K562 (cell line): Measurements from ENCODE around the gene DMD. TPM values are rescaled to one million over a fixed set of nuclear protein-coding genes. Genes with fewer than 3 reads are reported as not detected.

Experiments
- ATAC-seq: fragments of 200-7000 bp; cut with Tn5 transposase; 3 replicates; pipeline ENCODE4 v1.9.1; 2020; ENCODE audit warnings: moderate library complexity
- BruUV-seq: library from RNA; stranded (reverse); fragments of 400-500 nt; replicated peaks from 2 replicates; lab custom pipeline; 2021; lab: Mats Ljungman, UMichigan
- CTCF ChIA-PET: fragments of 300-600 bp; formaldehyde crosslinking; extraction: SDS; loops from one replicate; lab custom pipeline; 2021; ENCODE audit warnings: low intra/inter-chr PET ratio; lab: Yijun Ruan, JAX
- POLR2A ChIA-PET: fragments of 300-600, 350-650 bp; sonication (Branson Sonifier 250); formaldehyde crosslinking; extraction: SDS; loops from one replicate; lab custom pipeline; 2021; ENCODE audit warnings: antibody characterized with exemption, inconsistent platforms; lab: Yijun Ruan, JAX
- DNase-seq, 4 experiments: peaks; one replicate each; pipeline versions ENCODE4 v3.0.0 to v3.0.0-alpha.2; 2011 to 2018; ENCODE audit warnings: low spot score in 3 of 4, mixed read lengths in 3 of 4; ENCODE audit errors: extremely low read depth in 1 of 4
- FAIRE-seq: peaks from 2 replicates; lab custom pipeline; 2011; peaks lifted over from hg19 to GRCh38; lab: Jason Lieb, UNC
- H2AFZ ChIP-seq: 2 replicates; pipeline ENCODE4 v1.6.0; 2011; ENCODE audit warnings: low read depth, low read length, control low read depth, inconsistent platforms
- H3K27ac ChIP-seq: fragments of 200-600 bp; 3 replicates; pipeline ENCODE4 v1.8.0; 2011; ENCODE audit warnings: low read depth, mild to moderate bottlenecking, control low read depth, inconsistent platforms, low read length, moderate library complexity, mixed read lengths; ENCODE audit errors: extremely low read depth
- H3K27me3 ChIP-seq, 2 experiments: fragments of 300-600 bp in 1 of 2; 2 replicates in 1 of 2; 3 replicates in 1 of 2; pipeline versions ENCODE4 v1.6.0 to v1.8.0; 2011; ENCODE audit warnings: inconsistent platforms in 2 of 2, low read length in 2 of 2, mild to moderate bottlenecking in 1 of 2, mixed read lengths in 1 of 2, moderate library complexity in 1 of 2; ENCODE audit not compliant: control insufficient read depth in 2 of 2, insufficient read depth in 2 of 2
- H3K36me3 ChIP-seq: fragments of 300-600 bp; 3 replicates; pipeline ENCODE4 v1.8.0; 2011; ENCODE audit warnings: mild to moderate bottlenecking, low read length, inconsistent platforms; ENCODE audit not compliant: control insufficient read depth, insufficient read depth
- H3K4me1 ChIP-seq, 2 experiments: fragments of 200-600 bp in 1 of 2; replicated peaks in 1 of 2; 2 replicates in 1 of 2; 3 replicates in 1 of 2; pipeline versions ENCODE4 v1.5.1 to v1.8.0; 2011; ENCODE audit warnings: inconsistent platforms in 2 of 2, low read length in 2 of 2, mild to moderate bottlenecking in 1 of 2, mixed read lengths in 1 of 2, moderate library complexity in 1 of 2; ENCODE audit not compliant: control insufficient read depth in 2 of 2, insufficient read depth in 2 of 2
- H3K4me2 ChIP-seq: 2 replicates; pipeline ENCODE4 v1.6.1; 2011; ENCODE audit warnings: low read length, control low read depth, inconsistent platforms, mixed read lengths; ENCODE audit not compliant: insufficient read depth
- H3K4me3 ChIP-seq: fragments of 200-600 bp; sonication (generic), shearing (Covaris generic); 2 replicates; pipeline ENCODE4 v1.5.1; 2016; ENCODE audit warnings: control low read depth, inconsistent platforms
- H3K79me2 ChIP-seq: fragments of 200-600 bp; 3 replicates; pipeline ENCODE4 v1.8.0; 2011; ENCODE audit warnings: low read length, inconsistent platforms; ENCODE audit not compliant: control insufficient read depth, insufficient read depth
- H3K9ac ChIP-seq, 2 experiments: 2 replicates each; pipeline versions ENCODE4 v1.6.0 to v1.6.1; 2011; ENCODE audit warnings: low read depth in 2 of 2, low read length in 2 of 2, control low read depth in 1 of 2, inconsistent platforms in 1 of 2, mild to moderate bottlenecking in 1 of 2, mixed read lengths in 1 of 2; ENCODE audit not compliant: insufficient read depth in 1 of 2
- H3K9me1 ChIP-seq: one replicate; pipeline ENCODE4 v1.6.0; 2011; ENCODE audit warnings: inconsistent platforms, mild to moderate bottlenecking, low read length, moderate library complexity; ENCODE audit not compliant: control insufficient read depth, insufficient read depth
- H3K9me3 ChIP-seq: replicated peaks from 2 replicates; pipeline ENCODE4 v1.5.1; 2011; ENCODE audit warnings: low read depth, low read length, inconsistent platforms; ENCODE audit not compliant: control insufficient read depth, insufficient read depth
- H4K20me1 ChIP-seq: replicated peaks from 2 replicates; pipeline ENCODE4 v1.6.1; 2011; ENCODE audit warnings: low read length, inconsistent platforms, mixed read lengths; ENCODE audit not compliant: control insufficient read depth, insufficient read depth
- CEBPG ChIP-seq, 3 experiments: fragments of 200-800 bp in 1 of 3; sonication (Bioruptor generic) in 1 of 3; sonication (generic) in 1 of 3; formaldehyde crosslinking in 1 of 3; IDR thresholded peaks in 2 of 3; conservative IDR thresholded peaks in 1 of 3; 2 replicates each; pipeline versions ENCODE4 v1.6.1 to v1.8.0; 2016 to 2022; ENCODE audit warnings: missing compliant biosample characterization in 2 of 3, missing genetic modification characterization in 2 of 3, mild to moderate bottlenecking in 1 of 3, missing genetic modification reagents in 1 of 3
- GABPB1 ChIP-seq: sonication (generic); formaldehyde crosslinking; IDR thresholded peaks from 2 replicates; pipeline ENCODE4 v1.8.0; 2022; ENCODE audit warnings: mild to moderate bottlenecking, missing genetic modification reagents
- LEF1 ChIP-seq: fragments of 450-650 bp; IDR thresholded peaks from 2 replicates; pipeline ENCODE4 v1.6.1; 2016; ENCODE audit warnings: mild to moderate bottlenecking
- RHOXF2B ChIP-seq: fragments of 250-450 bp; sonication (Bioruptor Pico); conservative IDR thresholded peaks from 2 replicates; pipeline ENCODE4 v1.5.1; 2021
- ZNF76 ChIP-seq: fragments of 250-450 bp; sonication (Bioruptor Pico); IDR thresholded peaks from 2 replicates; pipeline ENCODE4 v1.4.0; 2020; ENCODE audit warnings: mild to moderate bottlenecking, moderate library complexity, borderline replicate concordance
- ZNF764 ChIP-seq: fragments of 250-450 bp; sonication (Bioruptor Pico); IDR thresholded peaks from 2 replicates; pipeline ENCODE4 v1.4.0; 2020; ENCODE audit warnings: low read depth, mild to moderate bottlenecking, moderate library complexity
- WGBS: fragments of 100-300 bp; shearing (Covaris generic); methylation state at CpG from one replicate; pipeline ENCODE4 v1.1.6; 2016; ENCODE audit warnings: low coverage, mixed read lengths; ENCODE audit not compliant: insufficient coverage; ENCODE audit errors: missing lambda C conversion rate; 5-methylcytosine and 5-hydroxymethylcytosine counted together
- in situ Hi-C: fragments of 300-500 bp; cut with MboI; formaldehyde crosslinking; loops from 4 replicates; pipeline ENCODE4 v1.15.0; 2018; ENCODE audit warnings: inconsistent platforms, mixed read lengths
- intact Hi-C: fragments of 100-400 bp; cut with micrococcal nuclease; formaldehyde crosslinking; loops from 2 replicates; pipeline ENCODE4 v1.14.2; 2022
- polyA plus RNA-seq, 8 experiments: library from polyadenylated mRNA; depleted of rRNA in 4 of 8; stranded (reverse) in 5 of 8; unstranded in 3 of 8; fragments of >200 nt; fragmentation: Nextera tagmentation in 2 of 8; fragmentation: Illumina TruSeq in 1 of 8; extraction: Ambion mirVana in 2 of 8; extraction: Trizol in 1 of 8; gene quantifications; 2 replicates each; pipeline versions ENCODE4 v1.2.1 to v1.2.3, GENCODE V29; 2011 to 2014; ENCODE audit warnings: inconsistent platforms in 1 of 8, missing spikeins in 1 of 8
- total RNA-seq, 7 experiments: library from RNA; depleted of rRNA in 6 of 7; stranded (reverse); fragments of >200 nt in 6 of 7; fragmentation: Illumina TruSeq in 2 of 7; extraction: Trizol in 2 of 7; gene quantifications; 2 replicates each; pipeline versions ENCODE4 v1.2.1 to v1.2.3, GENCODE V29; 2011 to 2021; ENCODE audit warnings: low replicate concordance in 1 of 7
- TF ChIP-seq, protein P1 (sequence below): fragments of 450-650 bp; IDR thresholded peaks from 2 replicates; pipeline ENCODE4 v1.6.1; 2014; ENCODE audit warnings: low read depth, mild to moderate bottlenecking, moderate library complexity, borderline replicate concordance

The DMD gene
- total and polyA plus RNA-seq, 9 of the 15 experiments (the other 6 are each of a cell fraction or from before 2014, with no cell fraction given): 3.8 to 20.4 (median 11.4) TPM

DNA sequence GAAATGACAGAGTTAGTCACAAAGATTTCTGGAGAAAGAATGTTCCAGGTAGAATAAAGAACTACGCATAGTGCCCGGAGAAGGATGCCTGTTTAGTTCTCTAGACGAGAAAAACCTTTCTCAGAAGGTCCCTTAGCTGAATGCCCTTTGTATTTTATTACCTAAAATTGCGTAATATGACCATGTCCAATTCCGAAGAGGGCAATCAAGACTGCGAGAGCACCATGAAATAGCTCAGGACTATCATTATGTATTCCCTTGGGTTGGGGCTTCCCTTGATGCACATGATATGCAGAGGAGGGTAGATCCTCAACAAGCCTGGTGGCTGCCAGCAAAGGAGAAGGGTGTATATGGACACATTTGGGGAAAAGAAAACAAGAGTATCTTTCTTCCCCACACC lies 1781.4 kb downstream of the DMD start:
- no peak for FAIRE-seq

More for the DNA sequence above, 1781.4 kb downstream of the DMD start:
- Histone ChIP-seq H3K27ac (no peak overlapping the region), H3K4me3 (no peak overlapping the region), H3K27me3 (no peaks in the 10 kb centered on the region), H3K9me3 (no peaks in the 10 kb centered on the region), H4K20me1 (no peaks in the 10 kb centered on the region), H3K9me1 (no peaks in the 10 kb centered on the region), H3K79me2 (no peaks in the 10 kb centered on the region), H3K4me1 (no peaks in the 10 kb centered on the region), H3K4me2 (no peak overlapping the region), H2AFZ (no peak overlapping the region), H3K36me3 (no peaks in the 10 kb centered on the region), H3K9ac (no peak overlapping the region)
- 68% methylated on average over 6 of the region's 6 CpGs for WGBS
- BruUV-seq: no TSS peak
- POLR2A ChIA-PET: no interaction called here
- in situ Hi-C loops (no loop called here), intact Hi-C loops (no loop called here)
- ATAC-seq (no peak), DNase-seq (no peak)
- TF ChIP-seq RHOXF2B (CRISPR knock-in tag) (no peak), LEF1 (no peak), GABPB1 (CRISPR knock-in tag) (no peak), CEBPG (CRISPR knock-in tag; IDR thresholded peaks at IDR 0.05) (no peak), CEBPG (tag; conservative IDR thresholded peaks at IDR 0.05 in 1 of 2, IDR thresholded peaks at IDR 0.05 in 1 of 2) (peak in 1 of 2 experiments; percentile 64; a peak in 2 of 4 replicates), ZNF76 (CRISPR knock-in tag) (no peak), ZNF764 (CRISPR knock-in tag) (no peak)
- TF ChIP-seq, protein P1, sequence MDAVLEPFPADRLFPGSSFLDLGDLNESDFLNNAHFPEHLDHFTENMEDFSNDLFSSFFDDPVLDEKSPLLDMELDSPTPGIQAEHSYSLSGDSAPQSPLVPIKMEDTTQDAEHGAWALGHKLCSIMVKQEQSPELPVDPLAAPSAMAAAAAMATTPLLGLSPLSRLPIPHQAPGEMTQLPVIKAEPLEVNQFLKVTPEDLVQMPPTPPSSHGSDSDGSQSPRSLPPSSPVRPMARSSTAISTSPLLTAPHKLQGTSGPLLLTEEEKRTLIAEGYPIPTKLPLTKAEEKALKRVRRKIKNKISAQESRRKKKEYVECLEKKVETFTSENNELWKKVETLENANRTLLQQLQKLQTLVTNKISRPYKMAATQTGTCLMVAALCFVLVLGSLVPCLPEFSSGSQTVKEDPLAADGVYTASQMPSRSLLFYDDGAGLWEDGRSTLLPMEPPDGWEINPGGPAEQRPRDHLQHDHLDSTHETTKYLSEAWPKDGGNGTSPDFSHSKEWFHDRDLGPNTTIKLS: no peak
- CTCF ChIA-PET: no interaction called here
